GM12878 (cell line): Measurements from ENCODE around the gene HRG. TPM values are rescaled to one million over a fixed set of nuclear protein-coding genes. Genes with fewer than 3 reads are reported as not detected.

Experiments
- ATAC-seq: fragments of 200-7000 bp; cut with Tn5 transposase; 3 replicates; pipeline ENCODE4 v1.9.1; 2020; ENCODE audit warnings: mild to moderate bottlenecking, moderate library complexity
- BruUV-seq: library from RNA; stranded (reverse); fragments of 400-500 nt; replicated peaks from 2 replicates; lab custom pipeline; 2021; lab: Mats Ljungman, UMichigan
- CTCF ChIA-PET: fragments of 300-600 bp; sonication (Branson Sonifier 250); formaldehyde crosslinking; extraction: SDS; loops from one replicate; lab custom pipeline; 2021; ENCODE audit warnings: inconsistent platforms; lab: Yijun Ruan, JAX
- POLR2A ChIA-PET: fragments of 350-600 bp; formaldehyde crosslinking; extraction: SDS; loops from one replicate; lab custom pipeline; 2021; ENCODE audit warnings: inconsistent platforms; lab: Charles Lee
- RAD21 ChIA-PET: fragments of 300-600 bp; sonication (Branson Sonifier 250); formaldehyde crosslinking; loops from one replicate; lab custom pipeline; 2023; ENCODE audit warnings: antibody characterized with exemption; ENCODE audit not compliant: unreplicated experiment; lab: Charles Lee
- SMC1A ChIA-PET: fragments of 300-600 bp; sonication (Branson Sonifier 250); formaldehyde crosslinking; loops from one replicate; lab custom pipeline; 2023; ENCODE audit not compliant: unreplicated experiment, uncharacterized antibody; lab: Charles Lee
- DNase-seq: peaks from one replicate; pipeline ENCODE4 v3.0.0-alpha.2; 2011; ENCODE audit warnings: low read depth, low spot score
- FAIRE-seq: peaks from 3 replicates; lab custom pipeline; 2011; peaks lifted over from hg19 to GRCh38; lab: Jason Lieb, UNC
- H2AFZ ChIP-seq: 2 replicates; pipeline ENCODE4 v1.6.0; 2011; ENCODE audit warnings: low read depth, low read length, control low read depth; ENCODE audit not compliant: control insufficient read depth
- H3K27ac ChIP-seq: 2 replicates; pipeline ENCODE4 v1.5.1; 2011; ENCODE audit warnings: control low read depth; ENCODE audit not compliant: control insufficient read depth, insufficient read depth
- H3K27me3 ChIP-seq, 2 experiments: replicated peaks in 1 of 2; 2 replicates each; pipeline versions ENCODE4 v1.6.0 to v1.6.1; 2011; ENCODE audit warnings: low read length in 1 of 2; ENCODE audit not compliant: control insufficient read depth in 2 of 2, insufficient read depth in 2 of 2
- H3K36me3 ChIP-seq, 2 experiments: 2 replicates each; pipeline ENCODE4 v1.5.1; 2011; ENCODE audit warnings: low read length in 1 of 2; ENCODE audit not compliant: control insufficient read depth in 2 of 2, insufficient read depth in 2 of 2
- H3K4me1 ChIP-seq: 2 replicates; pipeline ENCODE4 v1.6.1; 2011; ENCODE audit warnings: mild to moderate bottlenecking, low read length, moderate library complexity, mixed read lengths; ENCODE audit not compliant: control insufficient read depth, insufficient read depth
- H3K4me2 ChIP-seq: 2 replicates; pipeline ENCODE4 v1.6.0; 2011; ENCODE audit warnings: control low read depth; ENCODE audit not compliant: control insufficient read depth, insufficient read depth
- H3K4me3 ChIP-seq: fragments of 200-600 bp; sonication (generic); 2 replicates; pipeline ENCODE4 v1.5.1; 2016
- H3K79me2 ChIP-seq: 2 replicates; pipeline ENCODE4 v1.6.0; 2011; ENCODE audit warnings: low read length; ENCODE audit not compliant: control insufficient read depth, insufficient read depth
- H3K9ac ChIP-seq: 2 replicates; pipeline ENCODE4 v1.8.0; 2011; ENCODE audit warnings: low read length, control low read depth, mixed read lengths; ENCODE audit not compliant: control insufficient read depth, insufficient read depth
- H3K9me3 ChIP-seq: replicated peaks from 3 replicates; pipeline ENCODE4 v1.5.1; 2011; ENCODE audit warnings: mild to moderate bottlenecking, low read length; ENCODE audit not compliant: control insufficient read depth, insufficient read depth
- H4K20me1 ChIP-seq: 2 replicates; pipeline ENCODE4 v1.6.0; 2011; ENCODE audit not compliant: control insufficient read depth, insufficient read depth
- BACH1 ChIP-seq: fragments of 450-650 bp; IDR thresholded peaks from 2 replicates; pipeline ENCODE4 v1.6.1; 2017; ENCODE audit warnings: mild to moderate bottlenecking, borderline replicate concordance
- CHD1 ChIP-seq: IDR thresholded peaks from 2 replicates; pipeline ENCODE4 v1.6.1; 2012; ENCODE audit warnings: low read depth, low read length, improper control_type of control experiment
- EED ChIP-seq: sonication (generic); IDR thresholded peaks from 2 replicates; pipeline ENCODE4 v1.6.1; 2016; ENCODE audit warnings: antibody characterized with exemption, low read depth
- ETV6 ChIP-seq, 2 experiments: fragments of 450-650 bp in 1 of 2; IDR thresholded peaks in 1 of 2; conservative IDR thresholded peaks in 1 of 2; 2 replicates each; pipeline ENCODE4 v1.6.1; 2014; ENCODE audit warnings: antibody characterized with exemption in 1 of 2, borderline replicate concordance in 1 of 2, low read depth in 1 of 2, mild to moderate bottlenecking in 1 of 2, moderate library complexity in 1 of 2
- LARP7 ChIP-seq: fragments of 450-650 bp; IDR thresholded peaks from 2 replicates; pipeline ENCODE4 v1.6.1; 2017; ENCODE audit warnings: mild to moderate bottlenecking
- NR2F1 ChIP-seq: fragments of 450-650 bp; conservative IDR thresholded peaks from 2 replicates; pipeline ENCODE4 v1.6.1; 2017; ENCODE audit warnings: mild to moderate bottlenecking
- RB1 ChIP-seq: fragments of 450-650 bp; formaldehyde crosslinking; IDR thresholded peaks from 2 replicates; pipeline ENCODE4 v1.6.1; 2017; ENCODE audit warnings: mild to moderate bottlenecking, borderline replicate concordance
- RUNX3 ChIP-seq: IDR thresholded peaks from 2 replicates; pipeline ENCODE4 v1.6.1; 2012; ENCODE audit warnings: low read length, inconsistent platforms
- SMARCA5 ChIP-seq: fragments of 450-650 bp; IDR thresholded peaks from 2 replicates; pipeline ENCODE4 v1.6.1; 2017; ENCODE audit warnings: mild to moderate bottlenecking
- SMC3 ChIP-seq: IDR thresholded peaks from 2 replicates; pipeline ENCODE4 v1.6.1; 2011; ENCODE audit warnings: low read length, improper control_type of control experiment, borderline replicate concordance
- WGBS: methylation state at CpG from one replicate; pipeline ENCODE4 v1.1.6; 2016; ENCODE audit warnings: low lambda C conversion rate; ENCODE audit not compliant: insufficient replicate concordance, insufficient coverage; ENCODE audit errors: missing lambda C conversion rate; 5-methylcytosine and 5-hydroxymethylcytosine counted together
- in situ Hi-C: fragments of 300-500 bp; cut with MboI; formaldehyde crosslinking; loops from 9 replicates; pipeline ENCODE4 v1.14.3; 2018; ENCODE audit warnings: mixed read lengths
- intact Hi-C: fragments of 100-400 bp; cut with micrococcal nuclease; formaldehyde crosslinking; loops from one replicate; pipeline ENCODE4 v1.14.2; 2022; ENCODE audit not compliant: unreplicated experiment
- polyA plus RNA-seq, 11 experiments: library from polyadenylated mRNA; depleted of rRNA in 4 of 11; unstranded in 6 of 11; stranded (reverse) in 5 of 11; fragments of >200 nt; fragmentation: Nextera tagmentation in 4 of 11; fragmentation: Illumina TruSeq in 1 of 11; extraction: Ambion mirVana in 4 of 11; extraction: Trizol in 1 of 11; gene quantifications; 1 replicate in 1 of 11; 2 replicates in 10 of 11; pipeline versions ENCODE4 v1.2.1 to v1.2.3, GENCODE V29; 2011 to 2016; ENCODE audit warnings: inconsistent platforms in 2 of 11, missing spikeins in 2 of 11, low read depth in 1 of 11
- total RNA-seq, 4 experiments: library from RNA; depleted of rRNA in 3 of 4; stranded (reverse); fragments of >200 nt in 3 of 4; fragmentation: Illumina TruSeq in 1 of 4; extraction: Trizol in 1 of 4; gene quantifications; 2 replicates each; pipeline versions ENCODE4 v1.2.1 to v1.2.3, GENCODE V29; 2013 to 2021
- TF ChIP-seq, protein P1 (sequence below): fragments of 450-650 bp; formaldehyde crosslinking; IDR thresholded peaks from 2 replicates; pipeline ENCODE4 v1.5.0; 2022; ENCODE audit warnings: mild to moderate bottlenecking, missing genetic modification characterization
- TF ChIP-seq, protein P2 (sequence below): IDR thresholded peaks from 2 replicates; pipeline ENCODE4 v1.6.1; 2012; ENCODE audit warnings: low read depth, low read length, improper control_type of control experiment
- TF ChIP-seq, protein P3 (sequence below): fragments of 450-650 bp; formaldehyde crosslinking; IDR thresholded peaks from 2 replicates; pipeline ENCODE4 v1.4.0; 2020; ENCODE audit warnings: mild to moderate bottlenecking, moderate library complexity

HRG gene
- total and polyA plus RNA-seq, 10 of the 15 experiments (the other 5 are each of a cell fraction or from before 2014, with no cell fraction given), result 0.21 TPM; not detected in 9

DNA sequence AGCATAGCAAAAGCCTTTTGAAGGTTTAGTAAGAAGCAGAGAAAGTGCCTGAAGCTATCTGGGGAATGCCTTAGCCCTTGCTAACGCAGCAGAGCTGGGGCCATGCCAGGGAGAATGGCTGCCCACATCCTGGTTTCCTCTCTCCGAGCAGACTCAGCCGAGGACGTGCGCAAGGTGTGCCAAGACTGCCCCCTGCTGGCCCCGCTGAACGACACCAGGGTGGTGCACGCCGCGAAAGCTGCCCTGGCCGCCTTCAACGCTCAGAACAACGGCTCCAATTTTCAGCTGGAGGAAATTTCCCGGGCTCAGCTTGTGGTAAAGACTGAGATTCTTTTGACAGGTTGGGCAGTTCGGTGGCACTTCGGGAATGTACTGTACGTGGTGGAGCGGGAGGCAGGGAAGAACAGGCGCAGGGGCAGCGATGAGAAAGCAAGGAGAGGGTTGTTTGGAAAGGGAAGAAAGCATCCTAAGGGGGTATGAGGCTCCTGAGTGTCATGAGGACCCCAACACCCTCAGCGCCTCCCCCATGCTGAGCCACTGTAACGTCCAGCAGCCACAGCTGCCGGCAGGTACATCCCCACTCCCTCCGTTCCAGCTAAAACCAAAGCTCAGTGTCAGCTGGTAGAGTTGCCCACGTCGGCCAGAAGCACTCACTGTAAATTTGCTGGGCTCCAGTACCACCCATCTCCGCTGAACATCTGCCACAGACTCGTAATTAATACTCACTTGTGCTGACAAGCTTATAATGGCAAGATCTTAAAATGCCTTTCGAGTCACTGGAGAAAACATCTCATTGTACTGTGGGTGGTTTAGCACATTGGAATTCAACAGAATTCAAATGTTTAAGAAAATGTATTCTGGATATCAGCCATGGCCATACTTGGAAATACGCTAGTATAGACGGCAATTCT lies 48.5 kb upstream of the HRG start:
- peak; percentile 59 for DNase-seq
- no TSS peak for BruUV-seq
- CTCF ChIA-PET, result interaction anchor here (0.6 to 7.7 kb wide), 79 partner anchors 8 to 1031 kb away, joined by 3 to 183 read pairs (median 5); partner anchors contain the start of genes CRYGS, DNAJB11, FETUB and RPL39L
- in situ Hi-C loops, result loop anchor here (5.0 kb wide), 1 partner anchor 205 kb away; no protein-coding TSS in a partner anchor
- POLR2A ChIA-PET, result interaction anchor here (1.0 to 1.1 kb wide), 2 partner anchors 166 to 183 kb away, joined by 3 to 4 read pairs; partner anchors contain the start of gene EIF4A2
- SMC1A ChIA-PET, result interaction anchor here (0.6 to 5.7 kb wide), 30 partner anchors 9 to 674 kb away, joined by 3 to 38 read pairs (median 4); partner anchors contain the start of gene DNAJB11
- Histone ChIP-seq H3K27me3 (peaks cover 2 to 3% of the 10 kb centered on the region in 2 experiments; a peak in 3 of 4 replicates), H3K79me2 (no peaks in the 10 kb centered on the region), H3K9ac (no peak overlapping the region), H4K20me1 (no peaks in the 10 kb centered on the region), H2AFZ (peak overlapping the region; percentile 81), H3K36me3 (no peaks in the 10 kb centered on the region), H3K4me2 (peak overlapping the region; percentile 76), H3K4me1 (peaks cover 7% of the 10 kb centered on the region), H3K4me3 (no peak overlapping the region; the same call in 1 of the 2 replicates), H3K27ac (no peak overlapping the region), H3K9me3 (no peaks in the 10 kb centered on the region)
- RAD21 ChIA-PET, result interaction anchor here (0.8 to 4.6 kb wide), 25 partner anchors 9 to 957 kb away, joined by 3 to 45 read pairs (median 4); no protein-coding TSS in a partner anchor
- ATAC-seq, result peak; percentile 98
- WGBS, result 22% methylated on average over 28 of the region's 31 CpGs
- FAIRE-seq, result peak; percentile 99
- intact Hi-C loops, result loop anchor here (2.0 to 10.0 kb wide), 3 partner anchors 360 to 640 kb away; no protein-coding TSS in a partner anchor
- TF ChIP-seq SMARCA5 (peak; percentile 89; the same call in 1 of the 2 replicates), LARP7 (0 out of 2 replicates have a peak, but pooled peaks have one; percentile 52), RB1 (peak; percentile 23; the same call in 1 of the 2 replicates), EED (no peak; the same call in 1 of the 2 replicates), BACH1 (no peak), CHD1 (no peak), RUNX3 (peak; percentile 30; the same call in 1 of the 2 replicates), NR2F1 (no peak), ETV6 (conservative IDR thresholded peaks at IDR 0.05 in 1 of 2, IDR thresholded peaks at IDR 0.05 in 1 of 2; ENCODE audit: borderline replicate concordance in 1 of 2, low read depth in 1 of 2) (peak in 1 of 2 experiments; percentile 13; a peak in 1 of 4 replicates), SMC3 (peak; percentile 67)
- TF ChIP-seq, protein P1, sequence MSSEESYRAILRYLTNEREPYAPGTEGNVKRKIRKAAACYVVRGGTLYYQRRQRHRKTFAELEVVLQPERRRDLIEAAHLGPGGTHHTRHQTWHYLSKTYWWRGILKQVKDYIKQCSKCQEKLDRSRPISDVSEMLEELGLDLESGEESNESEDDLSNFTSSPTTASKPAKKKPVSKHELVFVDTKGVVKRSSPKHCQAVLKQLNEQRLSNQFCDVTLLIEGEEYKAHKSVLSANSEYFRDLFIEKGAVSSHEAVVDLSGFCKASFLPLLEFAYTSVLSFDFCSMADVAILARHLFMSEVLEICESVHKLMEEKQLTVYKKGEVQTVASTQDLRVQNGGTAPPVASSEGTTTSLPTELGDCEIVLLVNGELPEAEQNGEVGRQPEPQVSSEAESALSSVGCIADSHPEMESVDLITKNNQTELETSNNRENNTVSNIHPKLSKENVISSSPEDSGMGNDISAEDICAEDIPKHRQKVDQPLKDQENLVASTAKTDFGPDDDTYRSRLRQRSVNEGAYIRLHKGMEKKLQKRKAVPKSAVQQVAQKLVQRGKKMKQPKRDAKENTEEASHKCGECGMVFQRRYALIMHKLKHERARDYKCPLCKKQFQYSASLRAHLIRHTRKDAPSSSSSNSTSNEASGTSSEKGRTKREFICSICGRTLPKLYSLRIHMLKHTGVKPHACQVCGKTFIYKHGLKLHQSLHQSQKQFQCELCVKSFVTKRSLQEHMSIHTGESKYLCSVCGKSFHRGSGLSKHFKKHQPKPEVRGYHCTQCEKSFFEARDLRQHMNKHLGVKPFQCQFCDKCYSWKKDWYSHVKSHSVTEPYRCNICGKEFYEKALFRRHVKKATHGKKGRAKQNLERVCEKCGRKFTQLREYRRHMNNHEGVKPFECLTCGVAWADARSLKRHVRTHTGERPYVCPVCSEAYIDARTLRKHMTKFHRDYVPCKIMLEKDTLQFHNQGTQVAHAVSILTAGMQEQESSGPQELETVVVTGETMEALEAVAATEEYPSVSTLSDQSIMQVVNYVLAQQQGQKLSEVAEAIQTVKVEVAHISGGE, result no peak
- TF ChIP-seq, protein P2, sequence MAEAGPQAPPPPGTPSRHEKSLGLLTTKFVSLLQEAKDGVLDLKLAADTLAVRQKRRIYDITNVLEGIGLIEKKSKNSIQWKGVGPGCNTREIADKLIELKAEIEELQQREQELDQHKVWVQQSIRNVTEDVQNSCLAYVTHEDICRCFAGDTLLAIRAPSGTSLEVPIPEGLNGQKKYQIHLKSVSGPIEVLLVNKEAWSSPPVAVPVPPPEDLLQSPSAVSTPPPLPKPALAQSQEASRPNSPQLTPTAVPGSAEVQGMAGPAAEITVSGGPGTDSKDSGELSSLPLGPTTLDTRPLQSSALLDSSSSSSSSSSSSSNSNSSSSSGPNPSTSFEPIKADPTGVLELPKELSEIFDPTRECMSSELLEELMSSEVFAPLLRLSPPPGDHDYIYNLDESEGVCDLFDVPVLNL, result no peak
- TF ChIP-seq, protein P3, sequence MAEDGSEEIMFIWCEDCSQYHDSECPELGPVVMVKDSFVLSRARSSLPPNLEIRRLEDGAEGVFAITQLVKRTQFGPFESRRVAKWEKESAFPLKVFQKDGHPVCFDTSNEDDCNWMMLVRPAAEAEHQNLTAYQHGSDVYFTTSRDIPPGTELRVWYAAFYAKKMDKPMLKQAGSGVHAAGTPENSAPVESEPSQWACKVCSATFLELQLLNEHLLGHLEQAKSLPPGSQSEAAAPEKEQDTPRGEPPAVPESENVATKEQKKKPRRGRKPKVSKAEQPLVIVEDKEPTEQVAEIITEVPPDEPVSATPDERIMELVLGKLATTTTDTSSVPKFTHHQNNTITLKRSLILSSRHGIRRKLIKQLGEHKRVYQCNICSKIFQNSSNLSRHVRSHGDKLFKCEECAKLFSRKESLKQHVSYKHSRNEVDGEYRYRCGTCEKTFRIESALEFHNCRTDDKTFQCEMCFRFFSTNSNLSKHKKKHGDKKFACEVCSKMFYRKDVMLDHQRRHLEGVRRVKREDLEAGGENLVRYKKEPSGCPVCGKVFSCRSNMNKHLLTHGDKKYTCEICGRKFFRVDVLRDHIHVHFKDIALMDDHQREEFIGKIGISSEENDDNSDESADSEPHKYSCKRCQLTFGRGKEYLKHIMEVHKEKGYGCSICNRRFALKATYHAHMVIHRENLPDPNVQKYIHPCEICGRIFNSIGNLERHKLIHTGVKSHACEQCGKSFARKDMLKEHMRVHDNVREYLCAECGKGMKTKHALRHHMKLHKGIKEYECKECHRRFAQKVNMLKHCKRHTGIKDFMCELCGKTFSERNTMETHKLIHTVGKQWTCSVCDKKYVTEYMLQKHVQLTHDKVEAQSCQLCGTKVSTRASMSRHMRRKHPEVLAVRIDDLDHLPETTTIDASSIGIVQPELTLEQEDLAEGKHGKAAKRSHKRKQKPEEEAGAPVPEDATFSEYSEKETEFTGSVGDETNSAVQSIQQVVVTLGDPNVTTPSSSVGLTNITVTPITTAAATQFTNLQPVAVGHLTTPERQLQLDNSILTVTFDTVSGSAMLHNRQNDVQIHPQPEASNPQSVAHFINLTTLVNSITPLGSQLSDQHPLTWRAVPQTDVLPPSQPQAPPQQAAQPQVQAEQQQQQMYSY (CRISPR knock-in tag), result no peak
